ENCODE measurements around the gene ZBTB5.

GRCh38 chr9:37436540-37436939 lies 28.7 kb downstream of the ZBTB5 start:
- no peak for TF ChIP-seq HNRNPK (IDR thresholded peaks at IDR 0.05; ENCODE audit: low read depth, low read length, poor library complexity, severe bottlenecking)
- TF ChIP-seq, protein P1, sequence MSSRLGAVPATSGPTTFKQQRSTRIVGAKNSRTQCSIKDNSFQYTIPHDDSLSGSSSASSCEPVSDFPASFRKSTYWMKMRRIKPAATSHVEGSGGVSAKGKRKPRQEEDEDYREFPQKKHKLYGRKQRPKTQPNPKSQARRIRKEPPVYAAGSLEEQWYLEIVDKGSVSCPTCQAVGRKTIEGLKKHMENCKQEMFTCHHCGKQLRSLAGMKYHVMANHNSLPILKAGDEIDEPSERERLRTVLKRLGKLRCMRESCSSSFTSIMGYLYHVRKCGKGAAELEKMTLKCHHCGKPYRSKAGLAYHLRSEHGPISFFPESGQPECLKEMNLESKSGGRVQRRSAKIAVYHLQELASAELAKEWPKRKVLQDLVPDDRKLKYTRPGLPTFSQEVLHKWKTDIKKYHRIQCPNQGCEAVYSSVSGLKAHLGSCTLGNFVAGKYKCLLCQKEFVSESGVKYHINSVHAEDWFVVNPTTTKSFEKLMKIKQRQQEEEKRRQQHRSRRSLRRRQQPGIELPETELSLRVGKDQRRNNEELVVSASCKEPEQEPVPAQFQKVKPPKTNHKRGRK (tag; IDR thresholded peaks at IDR 0.05): no peak
- no peak for TF ChIP-seq ZBTB34 (CRISPR knock-in tag; IDR thresholded peaks at IDR 0.05)
- no peak for TF ChIP-seq CTCF (IDR thresholded peaks at IDR 0.05 in 2 of 3, conservative IDR thresholded peaks at IDR 0.05 in 1 of 3; ENCODE audit: insufficient read depth in 2 of 3, low read depth in 1 of 3, low read length in 3 of 3)
- TF ChIP-seq SP1 (CRISPR knock-in tag; IDR thresholded peaks at IDR 0.05): no peak
- TF ChIP-seq, protein P2, sequence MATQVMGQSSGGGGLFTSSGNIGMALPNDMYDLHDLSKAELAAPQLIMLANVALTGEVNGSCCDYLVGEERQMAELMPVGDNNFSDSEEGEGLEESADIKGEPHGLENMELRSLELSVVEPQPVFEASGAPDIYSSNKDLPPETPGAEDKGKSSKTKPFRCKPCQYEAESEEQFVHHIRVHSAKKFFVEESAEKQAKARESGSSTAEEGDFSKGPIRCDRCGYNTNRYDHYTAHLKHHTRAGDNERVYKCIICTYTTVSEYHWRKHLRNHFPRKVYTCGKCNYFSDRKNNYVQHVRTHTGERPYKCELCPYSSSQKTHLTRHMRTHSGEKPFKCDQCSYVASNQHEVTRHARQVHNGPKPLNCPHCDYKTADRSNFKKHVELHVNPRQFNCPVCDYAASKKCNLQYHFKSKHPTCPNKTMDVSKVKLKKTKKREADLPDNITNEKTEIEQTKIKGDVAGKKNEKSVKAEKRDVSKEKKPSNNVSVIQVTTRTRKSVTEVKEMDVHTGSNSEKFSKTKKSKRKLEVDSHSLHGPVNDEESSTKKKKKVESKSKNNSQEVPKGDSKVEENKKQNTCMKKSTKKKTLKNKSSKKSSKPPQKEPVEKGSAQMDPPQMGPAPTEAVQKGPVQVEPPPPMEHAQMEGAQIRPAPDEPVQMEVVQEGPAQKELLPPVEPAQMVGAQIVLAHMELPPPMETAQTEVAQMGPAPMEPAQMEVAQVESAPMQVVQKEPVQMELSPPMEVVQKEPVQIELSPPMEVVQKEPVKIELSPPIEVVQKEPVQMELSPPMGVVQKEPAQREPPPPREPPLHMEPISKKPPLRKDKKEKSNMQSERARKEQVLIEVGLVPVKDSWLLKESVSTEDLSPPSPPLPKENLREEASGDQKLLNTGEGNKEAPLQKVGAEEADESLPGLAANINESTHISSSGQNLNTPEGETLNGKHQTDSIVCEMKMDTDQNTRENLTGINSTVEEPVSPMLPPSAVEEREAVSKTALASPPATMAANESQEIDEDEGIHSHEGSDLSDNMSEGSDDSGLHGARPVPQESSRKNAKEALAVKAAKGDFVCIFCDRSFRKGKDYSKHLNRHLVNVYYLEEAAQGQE (IDR thresholded peaks at IDR 0.05; ENCODE audit: borderline replicate concordance): no peak
- TF ChIP-seq, protein P2 (CRISPR knock-in tag; IDR thresholded peaks at IDR 0.05; ENCODE audit: low read depth): no peak
- TF ChIP-seq EGR1 (conservative IDR thresholded peaks at IDR 0.05): no peak

Data from K562 (cell line).